Stimulated activated CD8-positive, alpha-beta memory T cell treated with anti-CD3 and anti-CD28 coated beads, Interleukin-7, amount 100 ng/mL, for 4 hours (primary cell): ENCODE measurements around the gene ADAM11.

Experiments used
- DNase-seq, 2 donors: peaks; one replicate each; pipeline ENCODE4 v3.0.0-alpha.2; 2020; ENCODE audit warnings: low read depth in 2 of 2

The ADAM11 gene

GRCh38 chr17:44757045-44757917 is 1.5 kb upstream of the ADAM11 start:
- DNase-seq, result no peak

DNA sequence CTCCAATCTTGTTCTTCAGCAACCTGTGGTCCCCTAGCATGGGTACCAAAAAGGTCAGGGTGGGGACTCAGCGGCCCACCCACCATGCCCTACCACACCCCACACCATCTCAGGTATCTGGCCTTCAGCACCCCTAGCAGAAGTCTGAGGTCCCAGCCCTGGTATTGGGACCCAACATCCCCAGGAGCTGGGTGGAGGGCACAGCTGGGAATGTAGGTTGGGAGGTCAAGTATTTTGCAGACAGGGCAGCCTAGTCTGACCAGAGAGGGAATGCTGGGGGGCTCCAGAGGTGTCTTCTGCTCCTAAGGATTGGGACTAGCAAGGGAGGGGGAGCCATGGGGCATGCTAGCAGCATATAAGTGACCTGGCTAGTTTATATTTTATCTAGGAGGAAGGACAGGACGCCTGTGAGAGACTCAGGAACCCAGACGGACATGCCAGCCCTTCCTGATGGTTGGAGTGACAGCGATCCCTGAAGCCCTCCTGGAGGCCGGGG is 822 bp upstream of the ADAM11 start:
- no peak for DNase-seq

GRCh38 chr17:44759086-44759915 is 513 bp downstream of the ADAM11 start:
- no peak for DNase-seq

GRCh38 chr17:44759916-44760243 is 1.1 kb downstream of the ADAM11 start:
- no peak for DNase-seq

GRCh38 chr17:44760474-44761308 is 1.9 kb downstream of the ADAM11 start:
- no peak for DNase-seq

DNA sequence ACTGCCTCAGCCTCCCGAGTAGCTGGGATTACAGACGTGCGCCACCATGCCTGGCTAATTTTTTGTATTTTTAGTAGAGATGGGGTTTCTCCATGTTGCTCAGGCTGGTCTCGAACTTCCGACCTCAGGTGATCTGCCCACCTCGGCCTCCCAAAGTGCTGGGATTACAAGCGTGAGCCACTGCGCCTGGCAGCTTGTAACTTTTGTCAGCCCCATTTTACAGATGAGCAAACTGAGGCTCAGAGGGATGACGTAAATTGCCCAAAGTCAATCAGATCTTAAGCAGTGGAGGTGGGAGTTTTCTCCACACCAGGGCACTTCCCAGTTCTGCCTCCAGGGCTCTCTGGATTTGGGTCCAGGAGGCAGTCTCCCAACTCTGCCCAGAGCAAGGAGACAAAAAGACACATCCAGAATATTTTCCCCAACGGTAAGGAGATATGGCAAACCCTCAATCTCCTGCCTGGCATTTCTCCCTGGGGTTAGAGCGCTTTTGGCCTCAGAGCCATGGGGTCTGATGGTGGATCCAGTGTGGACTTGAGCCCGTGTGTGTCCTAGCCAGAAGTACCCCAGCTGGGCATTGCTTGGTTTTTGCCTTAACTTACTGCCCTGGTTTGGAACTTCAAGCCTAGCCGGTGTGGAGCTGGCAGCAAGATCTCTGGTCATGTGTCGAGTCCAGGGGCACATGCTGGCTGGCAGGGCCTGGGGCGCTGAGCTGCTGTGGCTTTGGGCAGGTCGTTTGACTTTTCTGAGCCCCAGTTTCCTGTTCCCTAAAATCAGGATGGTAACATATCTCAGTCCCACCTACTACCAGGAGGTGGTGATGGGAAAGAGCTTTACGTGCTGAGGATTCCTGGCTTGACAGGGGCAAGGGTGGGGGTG is 3.4 kb downstream of the ADAM11 start:
- no peak for DNase-seq

DNA sequence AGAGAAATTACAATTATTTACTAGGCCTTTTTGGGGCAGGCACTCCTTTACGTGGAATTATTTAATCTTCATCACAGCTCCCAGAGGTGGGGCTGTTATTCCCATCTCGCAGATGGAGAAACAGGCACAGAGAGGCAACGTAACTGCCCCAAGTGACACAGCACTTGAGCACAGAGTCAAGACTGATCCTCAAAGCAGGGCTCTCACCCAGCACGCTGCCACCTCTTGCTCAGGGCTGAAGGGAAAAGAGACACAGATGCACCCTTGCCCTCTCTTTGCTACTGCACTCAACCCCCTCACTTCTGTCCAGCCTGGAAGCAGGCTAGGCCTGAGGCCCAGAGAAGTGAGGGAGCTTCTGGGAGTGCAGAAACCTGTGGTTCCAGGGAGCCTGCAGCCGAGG is 4.4 kb downstream of the ADAM11 start:
- DNase-seq, result no peak

DNA sequence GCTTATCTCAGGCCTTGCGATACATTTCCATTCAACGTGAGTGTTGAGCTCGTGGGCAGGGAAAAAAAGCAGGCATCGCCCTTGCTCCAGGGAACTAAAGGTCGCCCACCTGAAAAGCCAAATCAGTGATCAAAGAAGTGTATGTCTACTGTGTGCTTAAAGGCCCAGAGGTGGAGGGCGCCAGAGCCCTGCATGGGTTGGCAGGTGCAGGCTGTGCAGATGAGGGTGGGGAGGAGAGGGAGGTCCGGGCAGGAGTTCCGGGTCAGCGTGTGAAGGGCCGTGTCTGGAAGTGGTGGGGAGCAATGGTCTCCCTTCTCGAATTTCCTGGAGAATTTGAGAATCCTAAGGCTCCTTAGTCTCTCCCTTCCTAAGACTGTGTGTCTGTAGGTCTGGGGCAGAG is 7.2 kb downstream of the ADAM11 start:
- no peak for DNase-seq

- DNase-seq, result no peak
Observed at GRCh38 chr17:44766409-44767038, 7.7 kb downstream of the ADAM11 start.

DNA sequence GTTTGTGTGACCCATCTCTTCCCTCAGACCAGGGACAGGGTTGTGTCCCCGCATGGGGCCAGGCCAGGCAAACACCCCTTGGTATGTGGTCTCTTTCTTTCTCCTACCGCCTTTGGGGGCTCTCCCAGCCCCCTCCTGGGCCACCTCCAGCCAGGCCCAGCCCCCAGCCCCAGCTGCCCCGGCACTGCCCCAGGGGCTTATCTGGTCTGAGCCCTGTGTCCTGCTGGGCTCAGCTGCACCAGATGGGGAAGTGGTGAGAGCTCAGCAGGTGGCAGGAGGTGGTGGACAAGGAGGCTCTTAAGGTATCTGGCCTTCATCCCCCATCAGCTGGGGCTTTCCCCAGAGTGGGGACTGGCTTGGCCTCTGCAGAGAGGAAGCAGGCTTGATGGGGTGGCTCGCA is 8.7 kb downstream of the ADAM11 start:
- no peak for DNase-seq

- no peak for DNase-seq
Observed at GRCh38 chr17:44768505-44769142, 9.8 kb downstream of the ADAM11 start.

- no peak for DNase-seq
Observed at GRCh38 chr17:44769230-44769629, 10.4 kb downstream of the ADAM11 start.

DNA sequence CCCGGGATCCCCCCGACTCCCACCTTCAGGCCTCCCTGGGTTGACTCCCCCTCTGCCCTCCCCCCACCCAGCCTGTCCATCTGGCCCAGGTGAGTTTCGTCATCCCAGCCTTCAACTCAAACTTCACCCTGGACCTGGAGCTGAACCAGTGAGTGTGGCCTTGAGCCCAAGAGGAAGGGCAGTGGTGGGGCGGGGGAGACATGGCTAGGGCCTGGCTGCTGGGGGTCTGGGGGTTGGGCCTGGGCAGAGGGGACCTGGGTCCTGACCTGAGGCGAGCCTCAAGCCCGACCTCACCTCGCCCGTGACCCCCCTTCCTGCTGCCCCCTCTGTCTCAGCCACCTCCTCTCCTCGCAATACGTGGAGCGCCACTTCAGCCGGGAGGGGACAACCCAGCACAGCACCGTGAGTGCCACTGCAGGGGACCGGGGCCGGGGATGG is 10.9 kb downstream of the ADAM11 start:
- no peak for DNase-seq

- DNase-seq, result no peak
Observed at GRCh38 chr17:44770166-44770925, 11.6 kb downstream of the ADAM11 start.

GRCh38 chr17:44772308-44773045 is 13.7 kb downstream of the ADAM11 start:
- DNase-seq, result no peak

- DNase-seq, result no peak
Observed at GRCh38 chr17:44773140-44773539, 14.4 kb downstream of the ADAM11 start.

DNA sequence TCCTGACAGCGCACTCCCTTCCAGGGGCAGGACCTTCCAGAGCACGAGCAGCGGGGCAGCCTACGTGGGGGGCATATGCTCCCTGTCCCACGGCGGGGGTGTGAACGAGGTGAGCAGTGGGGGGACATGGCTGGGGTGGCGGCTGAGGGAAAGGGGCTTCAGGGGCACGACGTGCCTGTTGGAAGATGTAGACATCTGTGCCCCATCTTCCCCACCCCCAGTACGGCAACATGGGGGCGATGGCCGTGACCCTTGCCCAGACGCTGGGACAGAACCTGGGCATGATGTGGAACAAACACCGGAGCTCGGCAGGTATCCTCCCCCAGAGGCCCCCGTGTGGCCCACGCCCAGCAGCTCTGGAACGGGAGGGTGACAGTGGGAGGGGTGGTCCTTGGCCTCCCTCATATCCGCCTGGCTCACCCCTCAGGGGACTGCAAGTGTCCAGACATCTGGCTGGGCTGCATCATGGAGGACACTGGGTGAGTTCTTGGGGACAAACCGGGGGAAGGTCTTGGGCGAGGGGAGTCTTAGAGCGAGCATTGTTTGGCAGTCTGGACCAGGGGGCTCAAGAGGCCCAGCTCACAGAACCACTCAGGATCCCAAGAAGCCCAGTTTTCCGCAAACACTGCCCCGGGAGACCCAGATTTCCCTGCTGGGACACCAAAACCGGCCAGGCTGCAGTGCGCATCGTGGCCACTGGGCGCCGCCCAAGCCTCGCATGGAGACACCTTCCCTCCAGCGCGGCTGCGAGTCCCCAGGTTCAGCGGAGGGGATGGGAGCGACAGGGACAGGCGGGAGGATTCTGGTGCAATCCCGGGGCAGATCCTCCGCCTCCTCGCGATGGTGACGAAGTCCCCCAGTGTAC is 15.7 kb downstream of the ADAM11 start:
- DNase-seq, result peak; percentile 72 to 76
